Hindlimb muscle (tissue), 1 donor: ENCODE measurements around the gene LAS1L. TPM values are rescaled to one million over a fixed set of nuclear protein-coding genes. Genes with fewer than 3 reads are reported as not detected.
"Not testable (repeated sequence)": the region's sequence is repeated elsewhere in the genome, so short reads cannot be mapped to it uniquely, and the experiment has no call there.

ENCODE experiments used
- DNase-seq: peaks from one replicate; pipeline ENCODE4 v3.0.0-alpha.2; 2013
- polyA plus RNA-seq: library from polyadenylated mRNA; unstranded; fragments of 120-200 nt; gene quantifications from one replicate; pipeline ENCODE4 v1.2.1, GENCODE V29; 2013; ENCODE audit not compliant: insufficient read length

The LAS1L gene
- polyA plus RNA-seq: 24.5 TPM

GRCh38 chrX:65534450-65535292 is at the start of gene LAS1L:
LAS1L (minus strand) TSS chrX:65534787; CDS start chrX:65534715, 72 bp downstream.
- DNase-seq: peak; percentile 92

DNA sequence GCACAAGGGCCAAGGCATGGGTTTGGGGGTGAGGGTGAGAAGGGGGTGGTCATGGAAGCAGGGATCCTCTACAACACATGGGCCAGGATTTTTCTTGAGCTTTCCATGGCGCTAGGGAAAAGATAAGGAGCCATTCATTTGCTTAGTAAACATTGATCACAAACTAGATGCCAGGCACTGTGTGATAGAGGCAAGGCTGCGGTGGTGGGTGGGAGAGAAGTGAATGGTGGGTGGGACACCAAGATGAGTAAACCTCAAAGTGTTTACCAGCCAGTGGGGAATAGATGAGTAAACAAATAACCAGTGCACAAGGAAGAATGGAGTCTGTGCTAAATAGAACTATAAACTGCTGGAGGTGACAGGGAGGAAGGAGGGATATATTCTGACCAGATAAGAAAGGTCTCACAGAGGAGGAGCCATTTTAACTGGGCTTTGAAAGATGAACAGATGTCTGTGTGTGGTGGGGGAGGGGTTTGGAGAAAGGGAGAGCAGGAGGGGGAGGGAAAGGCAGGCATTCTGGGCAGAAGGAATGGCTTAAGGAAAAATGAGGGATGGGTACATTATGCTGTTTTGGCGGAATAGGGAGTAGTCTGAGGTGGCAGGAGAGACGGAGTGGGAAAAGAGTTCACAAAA is 48.0 kb upstream of the LAS1L start:
- no peak for DNase-seq

DNA sequence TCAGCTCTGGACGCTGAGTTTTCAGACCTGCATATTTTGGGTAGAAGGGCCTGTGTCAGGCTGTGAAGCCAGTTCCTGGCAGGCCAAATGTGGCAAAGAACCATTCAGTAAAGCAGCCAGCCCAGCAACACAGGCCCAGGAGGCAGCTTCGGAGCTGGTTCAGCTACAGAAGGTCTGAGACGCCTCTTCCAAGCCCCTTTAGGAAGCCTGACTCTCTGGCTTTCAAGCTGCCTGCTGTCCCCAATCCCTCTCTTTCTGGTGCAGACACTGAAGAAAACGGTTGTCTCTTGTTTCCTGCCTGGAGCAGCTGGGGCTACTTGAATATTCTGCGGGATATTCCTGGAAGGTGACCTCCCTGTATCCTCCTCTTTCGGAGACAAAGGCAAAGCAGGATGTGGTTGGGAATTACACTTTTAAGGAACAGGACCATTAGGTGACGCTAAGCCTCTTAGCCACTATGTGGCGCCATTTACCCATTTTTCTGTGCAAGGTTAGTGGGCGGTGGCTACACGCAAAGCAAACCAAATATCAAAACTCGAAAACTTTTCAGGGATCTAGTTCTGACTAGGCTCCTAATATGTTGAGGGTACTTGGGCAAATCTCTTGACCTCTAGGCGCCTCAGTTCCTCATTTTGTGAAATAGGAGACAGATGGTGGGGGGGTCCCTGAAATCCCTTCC is 47.2 kb upstream of the LAS1L start:
- peak; percentile 71 for DNase-seq

- no peak for DNase-seq
Measured at GRCh38 chrX:65578346-65578745, 43.8 kb upstream of the LAS1L start.

DNA sequence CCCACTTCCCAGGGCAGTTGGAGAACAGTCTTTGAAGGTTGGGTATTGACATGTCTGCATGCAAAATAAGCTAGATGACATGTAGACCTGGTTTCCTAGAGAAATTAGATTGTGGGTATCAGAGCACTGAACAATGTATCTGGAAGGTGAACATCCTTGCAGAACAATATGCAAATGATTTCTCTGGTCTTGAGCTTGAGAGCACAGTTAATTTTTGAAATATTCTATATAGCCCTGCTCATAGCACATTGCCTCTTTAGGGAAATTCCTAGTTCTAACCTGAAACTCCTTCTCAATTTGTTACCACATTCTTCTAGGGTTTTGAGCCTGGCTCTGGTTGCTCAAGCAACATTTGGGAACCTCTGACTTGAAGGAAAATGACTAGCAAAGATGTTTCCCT is 41.6 kb upstream of the LAS1L start:
- DNase-seq: no peak

GRCh38 chrX:65575022-65575421 is 40.4 kb upstream of the LAS1L start:
- no peak for DNase-seq

DNA sequence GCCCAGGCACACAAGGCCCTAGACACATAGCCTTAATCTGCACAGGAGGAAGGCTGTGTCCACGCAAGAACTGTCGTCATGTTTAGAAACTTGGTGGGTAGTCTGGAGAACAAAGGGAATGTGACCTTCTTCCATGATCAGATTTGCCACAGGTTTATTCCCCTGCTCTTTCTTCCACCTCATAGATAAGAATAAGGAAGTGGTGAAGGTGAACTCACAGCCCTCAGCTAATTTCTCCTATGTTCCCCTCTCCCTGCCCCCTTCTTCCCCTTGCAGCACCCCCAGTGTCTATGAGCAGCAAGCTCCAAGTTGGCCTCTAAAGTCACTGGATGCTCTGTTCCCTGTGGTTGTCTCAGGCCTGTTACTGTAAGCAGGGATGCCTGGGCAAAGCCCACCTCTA is 39.8 kb upstream of the LAS1L start:
- DNase-seq: no peak

DNA sequence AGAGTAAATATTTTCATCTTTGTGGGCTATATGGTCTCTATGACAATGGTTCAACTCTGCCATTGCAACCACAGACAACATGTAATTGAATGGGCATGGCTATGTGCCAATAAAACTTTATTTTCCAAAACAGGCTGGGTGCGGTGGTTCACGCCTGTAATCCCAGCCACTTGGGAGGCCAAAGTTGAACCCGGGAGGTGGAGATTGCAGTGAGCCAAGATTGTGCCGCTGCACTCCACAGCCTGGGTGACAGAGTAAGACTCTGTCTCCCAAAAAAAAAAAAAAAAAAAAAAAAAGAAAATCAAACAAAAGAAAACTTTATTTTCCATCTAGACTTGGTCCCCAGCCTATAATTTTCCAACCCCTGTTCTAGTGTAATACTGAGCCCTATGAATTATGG is 38.4 kb upstream of the LAS1L start:
- DNase-seq: no peak

DNA sequence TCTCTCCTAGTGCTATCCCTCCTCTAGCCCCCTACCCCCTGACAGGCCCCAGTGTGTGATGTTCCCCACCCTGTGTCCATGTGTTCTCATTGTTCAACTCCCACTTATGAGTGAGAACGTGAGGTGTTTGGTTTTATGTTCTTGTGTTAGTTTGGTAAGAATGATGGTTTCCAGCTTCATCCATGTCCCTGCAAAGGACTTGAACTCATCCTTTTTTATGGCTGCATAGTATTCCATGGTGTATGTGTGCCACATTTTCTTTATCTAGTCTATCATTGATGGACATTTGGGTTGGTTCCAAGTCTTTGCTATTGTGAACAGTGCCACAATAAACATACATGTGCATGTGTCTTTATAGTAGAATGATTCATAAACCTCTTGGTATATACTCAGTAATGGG is 28.3 kb upstream of the LAS1L start:
- not testable (repeated sequence) for DNase-seq

GRCh38 chrX:65551489-65552339 is 17.1 kb upstream of the LAS1L start:
- no peak for DNase-seq

- DNase-seq: no peak
Measured at GRCh38 chrX:65551086-65551485, 16.5 kb upstream of the LAS1L start.

DNA sequence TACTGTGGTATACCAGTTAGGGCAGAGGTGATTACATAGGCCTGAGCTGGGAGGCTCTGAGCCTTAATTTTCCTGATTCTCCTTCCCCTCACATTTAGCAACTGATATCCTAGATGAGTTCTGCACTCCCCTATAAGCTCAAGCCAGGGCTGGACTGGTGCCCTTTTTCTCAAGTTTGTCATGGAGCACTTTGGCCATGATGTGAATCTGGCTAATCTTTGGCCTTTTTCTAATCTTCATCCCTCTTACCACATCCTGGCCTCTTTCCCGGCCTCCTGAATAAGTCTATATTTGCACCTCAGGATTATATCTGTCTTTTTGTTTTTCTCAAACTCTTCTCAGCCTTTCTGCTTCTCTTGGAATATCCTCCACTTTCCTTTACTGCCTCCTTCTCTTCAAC is 10.9 kb upstream of the LAS1L start:
- DNase-seq: no peak

- DNase-seq: no peak
Measured at GRCh38 chrX:65537229-65537628, 2.6 kb upstream of the LAS1L start.

DNA sequence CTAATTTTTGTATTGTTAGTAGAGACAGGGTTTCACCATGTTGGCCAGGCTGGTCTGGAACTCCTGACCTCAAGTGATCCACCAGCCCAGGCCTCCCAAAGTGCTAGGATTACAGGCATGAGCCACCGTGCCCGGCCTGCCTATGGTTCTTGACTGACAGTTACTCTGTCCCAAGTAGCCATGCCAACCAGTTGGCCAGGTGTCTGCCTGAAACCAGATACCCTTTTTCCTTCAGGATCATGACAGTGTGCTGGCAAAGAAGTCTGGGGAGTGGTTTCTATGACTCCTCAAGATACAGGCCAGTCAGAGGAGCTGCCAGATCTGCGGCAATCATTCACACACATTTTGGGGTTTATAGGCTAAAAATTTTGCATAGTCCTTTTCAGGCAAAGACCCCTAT is 1.7 kb upstream of the LAS1L start:
- no peak for DNase-seq

DNA sequence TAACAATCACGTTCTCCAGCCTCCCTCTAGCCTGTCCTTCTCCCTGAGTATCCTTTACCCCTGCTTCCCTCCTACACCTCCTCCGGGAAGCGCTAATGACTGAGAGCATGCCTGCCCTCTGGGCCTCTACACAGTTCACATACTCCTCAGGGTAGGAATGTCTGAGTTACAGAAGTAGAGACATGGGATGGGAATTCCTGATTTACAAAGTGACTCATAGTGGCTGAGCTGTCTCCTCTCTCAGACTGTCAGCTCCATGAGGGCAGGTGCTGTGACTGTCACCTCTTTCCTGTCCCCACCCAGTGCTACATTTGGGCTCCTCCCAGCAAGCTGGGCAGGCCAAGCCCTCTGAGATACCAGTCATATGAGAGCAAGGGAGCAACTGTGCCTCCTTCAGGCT is 2.6 kb downstream of the LAS1L start:
- no peak for DNase-seq

GRCh38 chrX:65528705-65529340 is 5.8 kb downstream of the LAS1L start:
- peak; percentile 14 for DNase-seq

- no peak for DNase-seq
Measured at GRCh38 chrX:65528293-65528692, 6.3 kb downstream of the LAS1L start.

GRCh38 chrX:65524139-65524538 is 10.4 kb downstream of the LAS1L start:
- DNase-seq: no peak

DNA sequence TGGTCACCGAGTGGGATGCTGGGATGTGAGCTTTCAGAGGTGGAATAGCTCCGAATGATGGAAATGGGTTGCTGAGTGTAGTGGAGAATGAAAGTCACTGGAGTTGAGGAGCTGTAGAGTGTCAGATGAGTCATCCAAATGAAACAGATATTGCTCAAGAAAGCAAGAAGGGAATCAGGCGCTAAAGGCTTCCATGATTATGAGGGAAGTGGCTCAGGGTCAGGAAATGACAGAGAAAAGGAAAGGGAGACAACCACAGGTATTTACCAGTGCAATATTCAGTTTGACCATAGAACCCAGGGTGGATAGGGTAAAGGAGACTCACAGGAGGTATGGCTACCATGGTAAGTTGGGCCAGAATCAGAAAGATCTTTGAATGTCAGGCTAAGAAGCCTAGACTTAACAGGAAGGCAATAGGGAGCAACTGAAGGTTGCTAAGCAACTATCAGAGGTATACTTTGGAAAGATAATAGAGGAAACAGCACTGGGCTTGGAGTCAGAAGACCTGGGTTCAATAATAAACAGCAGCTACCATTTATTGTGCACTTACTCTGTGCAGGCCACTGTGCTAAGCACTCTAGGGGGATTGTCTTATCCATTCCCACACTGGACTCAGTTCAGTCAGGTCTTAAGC is 11.7 kb downstream of the LAS1L start:
- no peak for DNase-seq

DNA sequence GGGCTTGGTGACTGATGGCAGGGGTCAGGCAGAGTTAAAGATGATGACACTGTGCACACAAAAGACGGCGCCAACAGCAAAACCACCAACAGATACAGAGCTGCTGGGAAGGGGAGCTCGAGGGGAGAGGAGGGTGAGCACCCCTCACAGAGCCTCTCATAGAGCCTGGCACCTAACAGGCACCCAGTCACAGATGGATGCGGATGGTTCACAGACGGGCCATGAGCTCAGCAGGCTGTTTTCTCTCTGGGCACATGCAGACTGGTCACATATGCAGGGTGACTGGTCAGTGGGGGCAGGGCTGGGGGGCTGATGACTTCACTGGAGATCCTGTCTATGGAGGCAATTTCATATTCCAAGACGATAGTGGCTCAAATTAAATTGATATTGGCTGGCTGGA is 15.1 kb downstream of the LAS1L start:
- DNase-seq: not testable (repeated sequence)

DNA sequence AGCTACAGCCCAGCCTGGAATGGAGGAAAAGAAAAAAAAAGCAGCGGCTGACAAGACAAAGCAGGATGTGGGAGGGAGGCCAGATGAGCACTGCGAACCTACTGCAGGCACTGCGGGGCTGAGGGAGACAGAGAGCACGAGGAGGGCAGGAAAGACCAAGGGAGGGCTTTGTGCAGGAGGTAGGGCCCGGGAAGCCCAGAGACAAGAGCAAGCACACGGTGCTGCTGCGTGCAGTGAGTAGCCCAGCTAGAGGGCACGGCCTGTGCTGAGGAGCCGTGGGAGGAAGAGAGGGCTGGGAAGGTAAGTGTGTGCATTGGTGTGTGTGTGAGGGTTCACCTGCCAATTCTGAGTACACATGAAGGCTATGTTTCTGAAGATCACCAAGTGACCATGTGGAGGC is 15.6 kb downstream of the LAS1L start:
- not testable (repeated sequence) for DNase-seq

DNA sequence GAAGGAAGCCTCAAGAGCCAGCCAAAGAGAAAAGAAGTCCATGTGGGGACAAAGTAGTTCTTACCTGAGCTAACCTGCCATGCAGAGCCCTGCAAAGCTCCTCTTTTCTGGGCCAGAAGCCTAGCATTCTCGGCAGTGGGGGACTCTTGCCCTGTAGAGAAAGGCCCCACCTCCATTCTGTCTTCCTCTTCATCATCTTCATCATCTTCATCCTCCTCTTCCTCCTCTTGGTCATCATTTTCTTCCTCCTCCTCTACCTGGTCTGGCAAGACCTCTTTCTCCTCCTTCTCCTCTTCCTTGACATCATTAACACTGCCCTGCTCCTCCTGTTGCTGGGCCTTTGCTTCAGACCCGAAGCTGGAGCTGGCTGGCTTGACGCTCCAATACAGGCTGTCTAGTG is 16.7 kb downstream of the LAS1L start:
- DNase-seq: no peak
